Activated naive CD8-positive, alpha-beta T cell (primary cell): Measurements from ENCODE around the gene TMEM143.

Experiments
- H3K27ac Mint-ChIP-seq: one replicate; pipeline ENCODE4 v1.8.0; 2021; ENCODE audit warnings: mixed read lengths
- H3K27me3 Mint-ChIP-seq: one replicate; pipeline ENCODE4 v1.8.0; 2021; ENCODE audit warnings: mixed read lengths
- H3K36me3 Mint-ChIP-seq: one replicate; pipeline ENCODE4 v1.8.0; 2021; ENCODE audit warnings: mixed read lengths
- H3K4me1 Mint-ChIP-seq: one replicate; pipeline ENCODE4 v1.8.0; 2021; ENCODE audit warnings: low read depth, mixed read lengths
- H3K4me3 Mint-ChIP-seq: one replicate; pipeline ENCODE4 v1.8.0; 2021; ENCODE audit warnings: mild to moderate bottlenecking, mixed read lengths
- H3K9me3 Mint-ChIP-seq: one replicate; pipeline ENCODE4 v1.8.0; 2021; ENCODE audit warnings: low read depth, mixed read lengths

Gene TMEM143

GRCh38 chr19:48353677-48354076, 10.1 kb downstream of the TMEM143 start:
- Mint-ChIP-seq H3K9me3 (no peaks in the 10 kb centered on the region), H3K4me3 (no peak overlapping the region), H3K27me3 (no peaks in the 10 kb centered on the region), H3K36me3 (peaks cover 3% of the 10 kb centered on the region), H3K4me1 (peaks cover 4% of the 10 kb centered on the region), H3K27ac (no peak overlapping the region)

GRCh38 chr19:48351341-48351752, 12.4 kb downstream of the TMEM143 start:
- Mint-ChIP-seq H3K9me3 (no peaks in the 10 kb centered on the region), H3K4me1 (peaks cover 6% of the 10 kb centered on the region), H3K36me3 (peaks cover 6% of the 10 kb centered on the region), H3K27me3 (no peaks in the 10 kb centered on the region), H3K4me3 (no peak overlapping the region), H3K27ac (no peak overlapping the region)

GRCh38 chr19:48350856-48351255, 12.9 kb downstream of the TMEM143 start:
- Mint-ChIP-seq H3K9me3 (no peaks in the 10 kb centered on the region), H3K4me3 (no peak overlapping the region), H3K36me3 (peaks cover 6% of the 10 kb centered on the region), H3K4me1 (peaks cover 6% of the 10 kb centered on the region), H3K27ac (no peak overlapping the region), H3K27me3 (no peaks in the 10 kb centered on the region)

- Mint-ChIP-seq H3K27me3 (no peaks in the 10 kb centered on the region), H3K4me1 (peaks cover 6% of the 10 kb centered on the region), H3K27ac (no peak overlapping the region), H3K4me3 (no peak overlapping the region), H3K36me3 (peaks cover 6% of the 10 kb centered on the region), H3K9me3 (no peaks in the 10 kb centered on the region)
Observed at GRCh38 chr19:48348737-48349136, 15.0 kb downstream of the TMEM143 start.

- no peak overlapping the region for H3K27ac Mint-ChIP-seq
- peaks cover 8% of the 10 kb centered on the region for H3K36me3 Mint-ChIP-seq
- H3K4me3 Mint-ChIP-seq, result no peak overlapping the region
- no peaks in the 10 kb centered on the region for H3K9me3 Mint-ChIP-seq
- no peaks in the 10 kb centered on the region for H3K27me3 Mint-ChIP-seq
- peaks cover 5% of the 10 kb centered on the region for H3K4me1 Mint-ChIP-seq
Observed at GRCh38 chr19:48348045-48348444, 15.7 kb downstream of the TMEM143 start.

GRCh38 chr19:48346191-48346590, 17.5 kb downstream of the TMEM143 start:
- no peaks in the 10 kb centered on the region for H3K27me3 Mint-ChIP-seq
- peaks cover 4% of the 10 kb centered on the region for H3K4me1 Mint-ChIP-seq
- H3K36me3 Mint-ChIP-seq, result peaks cover 8% of the 10 kb centered on the region
- H3K27ac Mint-ChIP-seq, result no peak overlapping the region
- H3K4me3 Mint-ChIP-seq, result no peak overlapping the region
- H3K9me3 Mint-ChIP-seq, result no peaks in the 10 kb centered on the region

- H3K36me3 Mint-ChIP-seq, result peaks cover 8% of the 10 kb centered on the region
- no peak overlapping the region for H3K4me3 Mint-ChIP-seq
- no peaks in the 10 kb centered on the region for H3K27me3 Mint-ChIP-seq
- peaks cover 2% of the 10 kb centered on the region for H3K4me1 Mint-ChIP-seq
- H3K9me3 Mint-ChIP-seq, result no peaks in the 10 kb centered on the region
- no peak overlapping the region for H3K27ac Mint-ChIP-seq
Observed at GRCh38 chr19:48344892-48345291, 18.8 kb downstream of the TMEM143 start.

GRCh38 chr19:48342841-48343540, 20.7 kb downstream of the TMEM143 start:
- Mint-ChIP-seq H3K9me3 (no peaks in the 10 kb centered on the region), H3K27me3 (no peaks in the 10 kb centered on the region), H3K36me3 (peaks cover 4% of the 10 kb centered on the region), H3K4me3 (no peak overlapping the region), H3K4me1 (no peaks in the 10 kb centered on the region), H3K27ac (no peak overlapping the region)

GRCh38 chr19:48342414-48342738, 21.4 kb downstream of the TMEM143 start:
- Mint-ChIP-seq H3K27ac (no peak overlapping the region), H3K9me3 (no peaks in the 10 kb centered on the region), H3K36me3 (peaks cover 4% of the 10 kb centered on the region), H3K4me3 (no peak overlapping the region), H3K27me3 (no peaks in the 10 kb centered on the region), H3K4me1 (no peaks in the 10 kb centered on the region)

GRCh38 chr19:48341515-48342413, 22.0 kb downstream of the TMEM143 start:
- Mint-ChIP-seq H3K9me3 (no peaks in the 10 kb centered on the region), H3K36me3 (peaks cover 2% of the 10 kb centered on the region), H3K27me3 (no peaks in the 10 kb centered on the region), H3K4me1 (no peaks in the 10 kb centered on the region), H3K4me3 (no peak overlapping the region), H3K27ac (no peak overlapping the region)

- Mint-ChIP-seq H3K27ac (no peak overlapping the region), H3K27me3 (no peaks in the 10 kb centered on the region), H3K9me3 (no peaks in the 10 kb centered on the region), H3K4me1 (no peaks in the 10 kb centered on the region), H3K4me3 (no peak overlapping the region), H3K36me3 (peaks cover 2% of the 10 kb centered on the region)
Observed at GRCh38 chr19:48340995-48341394, 22.7 kb downstream of the TMEM143 start.

- peaks cover 9% of the 10 kb centered on the region for H3K4me1 Mint-ChIP-seq
- H3K4me3 Mint-ChIP-seq, result no peak overlapping the region
- H3K9me3 Mint-ChIP-seq, result no peaks in the 10 kb centered on the region
- no peak overlapping the region for H3K27ac Mint-ChIP-seq
- H3K36me3 Mint-ChIP-seq, result peaks cover 2% of the 10 kb centered on the region
- no peaks in the 10 kb centered on the region for H3K27me3 Mint-ChIP-seq
Observed at GRCh38 chr19:48338802-48339503, 24.8 kb downstream of the TMEM143 start.

- no peaks in the 10 kb centered on the region for H3K9me3 Mint-ChIP-seq
- H3K36me3 Mint-ChIP-seq, result no peaks in the 10 kb centered on the region
- H3K4me3 Mint-ChIP-seq, result no peak overlapping the region
- H3K27ac Mint-ChIP-seq, result no peak overlapping the region
- H3K4me1 Mint-ChIP-seq, result peaks cover 13% of the 10 kb centered on the region
- H3K27me3 Mint-ChIP-seq, result no peaks in the 10 kb centered on the region
Observed at GRCh38 chr19:48338253-48338755, 25.4 kb downstream of the TMEM143 start.

- Mint-ChIP-seq H3K27me3 (no peaks in the 10 kb centered on the region), H3K36me3 (peaks cover 5% of the 10 kb centered on the region), H3K9me3 (no peaks in the 10 kb centered on the region), H3K4me3 (peak overlapping the region; percentile 95), H3K27ac (peak overlapping the region; percentile 93), H3K4me1 (peaks cover 50% of the 10 kb centered on the region)
Observed at GRCh38 chr19:48333467-48334384, 30.0 kb downstream of the TMEM143 start.
